ENCODE data around the gene UBP1. TPM values are rescaled to one million over a fixed set of nuclear protein-coding genes. Genes with fewer than 3 reads are reported as not detected.
"Not testable (repeated sequence)": the region's sequence is repeated elsewhere in the genome, so short reads cannot be mapped to it uniquely, and the experiment has no call there.

Gene UBP1

GRCh38 chr3:33355611-33356010 is 84.6 kb downstream of the UBP1 start:
- no peak overlapping the region for H3K14ac ChIP-seq (ENCODE audit: low read length)
- H2AK5ac ChIP-seq (ENCODE audit: low read depth, low read length), result no peak overlapping the region
- peaks cover 0 to 3% of the 10 kb centered on the region in 2 donors for H3K4me1 ChIP-seq (ENCODE audit: control insufficient read depth in 2 of 2, insufficient read depth in 1 of 2, low read depth in 1 of 2, low read length in 2 of 2)
- no peak for DNase-seq (ENCODE audit: low spot score)
- no peak overlapping the region for H3K4me2 ChIP-seq (ENCODE audit: insufficient read depth, low read length, poor library complexity, severe bottlenecking)
- H3K4ac ChIP-seq (ENCODE audit: low read length), result no peak overlapping the region
- no peak overlapping the region for H2BK15ac ChIP-seq (ENCODE audit: low read length)
- no peaks in the 10 kb centered on the region for H3K36me3 ChIP-seq (replicated peaks in 1 of 2; ENCODE audit: control insufficient read depth in 2 of 2, insufficient read depth in 2 of 2, low read length in 2 of 2)
- no CpG with 5 or more reads among the region's 5 CpGs for WGBS, 2 donors (ENCODE audit: extremely low coverage in 2 of 2, insufficient read length in 2 of 2, insufficient replicate concordance in 1 of 2)
- no peak overlapping the region for H2BK120ac ChIP-seq (ENCODE audit: low read depth, low read length)
- H4K8ac ChIP-seq (ENCODE audit: low read depth, low read length), result no peak overlapping the region
- no peaks in the 10 kb centered on the region for H3K79me1 ChIP-seq (ENCODE audit: low read depth, low read length)
- H3K27me3 ChIP-seq (ENCODE audit: control insufficient read depth in 3 of 3, insufficient read depth in 3 of 3, low read depth in 1 of 3, low read length in 3 of 3), result no peaks in the 10 kb centered on the region
- no peak overlapping the region for H3K18ac ChIP-seq (ENCODE audit: low read length)
- H3K27ac ChIP-seq (replicated peaks; ENCODE audit: low read length), result no peak overlapping the region
- H2BK12ac ChIP-seq (ENCODE audit: low read length), result no peak overlapping the region
- no peak overlapping the region for H2AFZ ChIP-seq (ENCODE audit: low read length)
- no peak overlapping the region for H2BK5ac ChIP-seq (ENCODE audit: low read length)
- no peak overlapping the region for H3K23ac ChIP-seq (ENCODE audit: low read depth, low read length, poor library complexity)
- no peak overlapping the region for H4K91ac ChIP-seq (ENCODE audit: low read depth, low read length, poor library complexity)
- no peak overlapping the region for H3K9ac ChIP-seq (ENCODE audit: low read depth, low read length, poor library complexity)
- H3K9me3 ChIP-seq (replicated peaks in 1 of 2; ENCODE audit: control insufficient read depth in 2 of 2, insufficient read depth in 1 of 2, low read depth in 1 of 2, low read length in 2 of 2), result no peaks in the 10 kb centered on the region
- no peak overlapping the region for H3K4me3 ChIP-seq (ENCODE audit: low read length in 2 of 2)

DNA sequence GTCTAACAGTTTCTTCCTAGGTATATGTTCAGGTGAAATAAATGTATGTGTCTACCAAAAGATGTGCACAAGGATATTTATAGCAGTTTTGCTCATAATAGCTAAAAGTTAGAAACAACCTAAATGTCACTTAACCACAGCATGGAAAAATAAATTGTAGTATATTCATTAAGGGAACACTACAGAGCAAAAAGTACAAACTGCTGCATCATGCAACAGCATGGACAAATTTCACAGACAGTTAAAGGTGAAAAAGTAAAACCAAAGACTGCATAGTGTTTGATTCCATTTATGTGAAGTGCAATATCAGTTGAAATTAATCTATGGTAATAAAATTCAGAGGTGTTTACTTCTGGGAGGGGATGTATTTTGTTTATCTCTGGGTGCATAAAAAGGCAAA is 100.4 kb downstream of the UBP1 start:
- no peak overlapping the region for H4K91ac ChIP-seq (ENCODE audit: low read depth, low read length, poor library complexity)
- no peak overlapping the region for H2BK120ac ChIP-seq (ENCODE audit: low read depth, low read length)
- no peaks in the 10 kb centered on the region for H3K9me3 ChIP-seq (replicated peaks in 1 of 2; ENCODE audit: control insufficient read depth in 2 of 2, insufficient read depth in 1 of 2, low read depth in 1 of 2, low read length in 2 of 2)
- no peak overlapping the region for H3K4me2 ChIP-seq (ENCODE audit: insufficient read depth, low read length, poor library complexity, severe bottlenecking)
- no peaks in the 10 kb centered on the region for H3K4me1 ChIP-seq (ENCODE audit: control insufficient read depth in 2 of 2, insufficient read depth in 1 of 2, low read depth in 1 of 2, low read length in 2 of 2)
- H3K27ac ChIP-seq (replicated peaks; ENCODE audit: low read length), result no peak overlapping the region
- H3K23ac ChIP-seq (ENCODE audit: low read depth, low read length, poor library complexity), result no peak overlapping the region
- no peak overlapping the region for H2BK5ac ChIP-seq (ENCODE audit: low read length)
- no peaks in the 10 kb centered on the region for H3K36me3 ChIP-seq (replicated peaks in 1 of 2; ENCODE audit: control insufficient read depth in 2 of 2, insufficient read depth in 2 of 2, low read length in 2 of 2)
- H3K4ac ChIP-seq (ENCODE audit: low read length), result no peak overlapping the region
- H2AK5ac ChIP-seq (ENCODE audit: low read depth, low read length), result no peak overlapping the region
- H2BK12ac ChIP-seq (ENCODE audit: low read length), result no peak overlapping the region
- no peak overlapping the region for H2BK15ac ChIP-seq (ENCODE audit: low read length)
- H3K9ac ChIP-seq (ENCODE audit: low read depth, low read length, poor library complexity), result no peak overlapping the region
- H3K18ac ChIP-seq (ENCODE audit: low read length), result no peak overlapping the region
- no peak overlapping the region for H4K8ac ChIP-seq (ENCODE audit: low read depth, low read length)
- H3K79me1 ChIP-seq (ENCODE audit: low read depth, low read length), result no peaks in the 10 kb centered on the region
- no peak overlapping the region for H3K14ac ChIP-seq (ENCODE audit: low read length)
- no peak overlapping the region for H3K4me3 ChIP-seq (ENCODE audit: low read length in 2 of 2)
- no peak for DNase-seq (ENCODE audit: low spot score)
- no peaks in the 10 kb centered on the region for H3K27me3 ChIP-seq (ENCODE audit: control insufficient read depth in 3 of 3, insufficient read depth in 3 of 3, low read depth in 1 of 3, low read length in 3 of 3)
- H2AFZ ChIP-seq (ENCODE audit: low read length), result no peak overlapping the region

- H3K23ac ChIP-seq (ENCODE audit: low read depth, low read length, poor library complexity); H2BK120ac ChIP-seq (ENCODE audit: low read depth, low read length); H2BK5ac ChIP-seq (ENCODE audit: low read length); H3K14ac ChIP-seq (ENCODE audit: low read length); H3K9me3 ChIP-seq (replicated peaks in 1 of 2; ENCODE audit: control insufficient read depth in 2 of 2, insufficient read depth in 1 of 2, low read depth in 1 of 2, low read length in 2 of 2); H3K27me3 ChIP-seq (ENCODE audit: control insufficient read depth in 3 of 3, insufficient read depth in 3 of 3, low read depth in 1 of 3, low read length in 3 of 3); H4K91ac ChIP-seq (ENCODE audit: low read depth, low read length, poor library complexity); DNase-seq (ENCODE audit: low spot score); H2AK5ac ChIP-seq (ENCODE audit: low read depth, low read length); H3K27ac ChIP-seq (replicated peaks; ENCODE audit: low read length); H3K79me1 ChIP-seq (ENCODE audit: low read depth, low read length); H3K4ac ChIP-seq (ENCODE audit: low read length); H2AFZ ChIP-seq (ENCODE audit: low read length); H4K8ac ChIP-seq (ENCODE audit: low read depth, low read length); H2BK12ac ChIP-seq (ENCODE audit: low read length); H3K4me1 ChIP-seq (ENCODE audit: control insufficient read depth in 2 of 2, insufficient read depth in 1 of 2, low read depth in 1 of 2, low read length in 2 of 2); H3K18ac ChIP-seq (ENCODE audit: low read length); H3K36me3 ChIP-seq (replicated peaks in 1 of 2; ENCODE audit: control insufficient read depth in 2 of 2, insufficient read depth in 2 of 2, low read length in 2 of 2); H3K4me2 ChIP-seq (ENCODE audit: insufficient read depth, low read length, poor library complexity, severe bottlenecking); H2BK15ac ChIP-seq (ENCODE audit: low read length); H3K9ac ChIP-seq (ENCODE audit: low read depth, low read length, poor library complexity); H3K4me3 ChIP-seq (ENCODE audit: low read length in 2 of 2): not testable (repeated sequence)
These were observed 101.2 kb downstream of the UBP1 start for GRCh38 chr3:33338936-33339465.

Small RNA genes lying within 50 kb of the gene (small RNA-seq; reads per million reads assigned to genes)
- not detected for gene RNU7-110P (ENCODE audit: insufficient read depth)
